ENCODE results near the gene RHOG. TPM values are rescaled to one million over a fixed set of nuclear protein-coding genes. Genes with fewer than 3 reads are reported as not detected.

The RHOG gene
- total RNA-seq, 2 donors from 2014 or later, result 10.9 to 15.8 TPM

- intact Hi-C loops (cut with DNase I), result no loop called here
- no peak for DNase-seq
- H3K4me1 ChIP-seq, result peaks cover 33% of the 10 kb centered on the region
- no peak overlapping the region for H3K4me3 ChIP-seq
- ATAC-seq, result no peak
- H3K27ac ChIP-seq, result no peak overlapping the region
- H3K27me3 ChIP-seq, result no peaks in the 10 kb centered on the region
- no peaks in the 10 kb centered on the region for H3K9me3 ChIP-seq
- H3K36me3 ChIP-seq (replicated peaks in 1 of 2; ENCODE audit: insufficient read depth in 1 of 2, low read depth in 2 of 2), result no peaks in the 10 kb centered on the region
- TF ChIP-seq POLR2A (IDR thresholded peaks at IDR 0.05), result no peak
- no peak for TF ChIP-seq CTCF (IDR thresholded peaks at IDR 0.05)
Measured at GRCh38 chr11:3882655-3883054, 41.9 kb upstream of the RHOG start.

GRCh38 chr11:3880724-3881123 lies 40.0 kb upstream of the RHOG start:
- ATAC-seq (peak; percentile 26), DNase-seq (no peak)
- intact Hi-C loops (cut with DNase I), result no loop called here
- no peaks in the 10 kb centered on the region for H3K27me3 ChIP-seq
- no peaks in the 10 kb centered on the region for H3K36me3 ChIP-seq (replicated peaks in 1 of 2; ENCODE audit: insufficient read depth in 1 of 2, low read depth in 2 of 2)
- TF ChIP-seq POLR2A (IDR thresholded peaks at IDR 0.05) (no peak), CTCF (IDR thresholded peaks at IDR 0.05) (no peak)
- peak overlapping the region; percentile 20 to 65 (median 52) for H3K27ac ChIP-seq
- no peak overlapping the region for H3K4me3 ChIP-seq
- peaks cover 43% of the 10 kb centered on the region for H3K4me1 ChIP-seq
- no peaks in the 10 kb centered on the region for H3K9me3 ChIP-seq
- WGBS, 2 donors, result 58 to 65% methylated on average over 3 of the region's 3 CpGs

- peaks cover 43% of the 10 kb centered on the region for H3K4me1 ChIP-seq
- peak overlapping the region; percentile 20 to 65 (median 52) for H3K27ac ChIP-seq
- no peak for TF ChIP-seq POLR2A (IDR thresholded peaks at IDR 0.05)
- intact Hi-C loops (cut with DNase I), result no loop called here
- no peaks in the 10 kb centered on the region for H3K9me3 ChIP-seq
- ATAC-seq, result peak; percentile 84
- 37 to 41% methylated on average over 2 of the region's 2 CpGs for WGBS, 2 donors
- peak; percentile 37 to 61 (median 52) for DNase-seq
- no peaks in the 10 kb centered on the region for H3K36me3 ChIP-seq (replicated peaks in 1 of 2; ENCODE audit: insufficient read depth in 1 of 2, low read depth in 2 of 2)
- H3K4me3 ChIP-seq, result no peak overlapping the region
- no peaks in the 10 kb centered on the region for H3K27me3 ChIP-seq
Measured at GRCh38 chr11:3879967-3880542, 39.3 kb upstream of the RHOG start.

GRCh38 chr11:3879216-3879966 lies 38.6 kb upstream of the RHOG start:
- peak overlapping the region; percentile 20 to 65 (median 52) for H3K27ac ChIP-seq
- no peaks in the 10 kb centered on the region for H3K27me3 ChIP-seq
- WGBS, 2 donors, result 39 to 42% methylated on average over 3 of the region's 4 CpGs
- DNase-seq, result no peak
- ATAC-seq, result no peak
- no peaks in the 10 kb centered on the region for H3K9me3 ChIP-seq
- no peak overlapping the region for H3K4me3 ChIP-seq
- H3K36me3 ChIP-seq (replicated peaks in 1 of 2; ENCODE audit: insufficient read depth in 1 of 2, low read depth in 2 of 2), result no peaks in the 10 kb centered on the region
- intact Hi-C loops (cut with DNase I), result no loop called here
- TF ChIP-seq POLR2A (IDR thresholded peaks at IDR 0.05) (no peak), CTCF (IDR thresholded peaks at IDR 0.05) (no peak)
- H3K4me1 ChIP-seq, result peaks cover 43% of the 10 kb centered on the region

- no peak for ATAC-seq
- H3K27ac ChIP-seq, result peak overlapping the region in 3 of 4 donors; percentile 19 to 72 (median 70)
- H3K9me3 ChIP-seq, result no peaks in the 10 kb centered on the region
- H3K4me1 ChIP-seq, result peaks cover 43% of the 10 kb centered on the region
- H3K4me3 ChIP-seq, result no peak overlapping the region
- no peak for DNase-seq
- H3K36me3 ChIP-seq (replicated peaks in 1 of 2; ENCODE audit: insufficient read depth in 1 of 2, low read depth in 2 of 2), result no peaks in the 10 kb centered on the region
- no peaks in the 10 kb centered on the region for H3K27me3 ChIP-seq
- intact Hi-C loops (cut with DNase I), result no loop called here
- TF ChIP-seq CTCF (IDR thresholded peaks at IDR 0.05) (no peak), POLR2A (IDR thresholded peaks at IDR 0.05) (no peak)
Measured at GRCh38 chr11:3878258-3878584, 37.5 kb upstream of the RHOG start.
